ENCODE data around the gene SUPT3H. TPM values are rescaled to one million over a fixed set of nuclear protein-coding genes. Genes with fewer than 3 reads are reported as not detected.

SUPT3H gene
- total RNA-seq, 1 experiment from 2014 or later = 12.7 TPM

GRCh38 chr6:45209762-45210161, 168.0 kb downstream of the SUPT3H start:
- no peak for DNase-seq (ENCODE audit: unreplicated experiment)
- CTCF ChIA-PET = no interaction called here
- POLR2A ChIA-PET = no interaction called here
- no peaks in the 10 kb centered on the region for H3K4me1 Mint-ChIP-seq (ENCODE audit: insufficient read depth, unreplicated experiment)
- H3K9me3 Mint-ChIP-seq (ENCODE audit: unreplicated experiment) = no peaks in the 10 kb centered on the region
- H3K27ac Mint-ChIP-seq (ENCODE audit: low read depth, unreplicated experiment) = no peak overlapping the region
- no TSS peak for BruUV-seq (replicated peaks)
- no peak overlapping the region for H3K4me3 Mint-ChIP-seq (ENCODE audit: unreplicated experiment)
- TF ChIP-seq, protein P1, sequence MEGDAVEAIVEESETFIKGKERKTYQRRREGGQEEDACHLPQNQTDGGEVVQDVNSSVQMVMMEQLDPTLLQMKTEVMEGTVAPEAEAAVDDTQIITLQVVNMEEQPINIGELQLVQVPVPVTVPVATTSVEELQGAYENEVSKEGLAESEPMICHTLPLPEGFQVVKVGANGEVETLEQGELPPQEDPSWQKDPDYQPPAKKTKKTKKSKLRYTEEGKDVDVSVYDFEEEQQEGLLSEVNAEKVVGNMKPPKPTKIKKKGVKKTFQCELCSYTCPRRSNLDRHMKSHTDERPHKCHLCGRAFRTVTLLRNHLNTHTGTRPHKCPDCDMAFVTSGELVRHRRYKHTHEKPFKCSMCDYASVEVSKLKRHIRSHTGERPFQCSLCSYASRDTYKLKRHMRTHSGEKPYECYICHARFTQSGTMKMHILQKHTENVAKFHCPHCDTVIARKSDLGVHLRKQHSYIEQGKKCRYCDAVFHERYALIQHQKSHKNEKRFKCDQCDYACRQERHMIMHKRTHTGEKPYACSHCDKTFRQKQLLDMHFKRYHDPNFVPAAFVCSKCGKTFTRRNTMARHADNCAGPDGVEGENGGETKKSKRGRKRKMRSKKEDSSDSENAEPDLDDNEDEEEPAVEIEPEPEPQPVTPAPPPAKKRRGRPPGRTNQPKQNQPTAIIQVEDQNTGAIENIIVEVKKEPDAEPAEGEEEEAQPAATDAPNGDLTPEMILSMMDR (IDR thresholded peaks at IDR 0.05; ENCODE audit: unreplicated experiment) = no peak
- no peaks in the 10 kb centered on the region for H3K27me3 Mint-ChIP-seq (ENCODE audit: insufficient read depth, unreplicated experiment)
- intact Hi-C loops (cut with micrococcal nuclease) = no loop called here
- H3K36me3 Mint-ChIP-seq (ENCODE audit: insufficient read depth, unreplicated experiment) = no peaks in the 10 kb centered on the region

- intact Hi-C loops (cut with micrococcal nuclease) = no loop called here
- ChIA-PET POLR2A (interaction anchor here (0.6 kb wide), 1 partner anchor 32 kb away, joined by 3 read pairs; no protein-coding TSS in a partner anchor), CTCF (no interaction called here)
- H3K27ac Mint-ChIP-seq (ENCODE audit: low read depth, unreplicated experiment) = no peak overlapping the region
- DNase-seq (ENCODE audit: unreplicated experiment) = no peak
- no peak overlapping the region for H3K4me3 Mint-ChIP-seq (ENCODE audit: unreplicated experiment)
- no peaks in the 10 kb centered on the region for H3K36me3 Mint-ChIP-seq (ENCODE audit: insufficient read depth, unreplicated experiment)
- TF ChIP-seq, protein P1 (IDR thresholded peaks at IDR 0.05; ENCODE audit: unreplicated experiment) = no peak
- no peaks in the 10 kb centered on the region for H3K27me3 Mint-ChIP-seq (ENCODE audit: insufficient read depth, unreplicated experiment)
- no peaks in the 10 kb centered on the region for H3K4me1 Mint-ChIP-seq (ENCODE audit: insufficient read depth, unreplicated experiment)
- no TSS peak for BruUV-seq (replicated peaks)
- H3K9me3 Mint-ChIP-seq (ENCODE audit: unreplicated experiment) = no peaks in the 10 kb centered on the region
These were observed 170.8 kb downstream of the SUPT3H start for GRCh38 chr6:45206793-45207492.

GRCh38 chr6:45201484-45201883, 176.2 kb downstream of the SUPT3H start:
- Mint-ChIP-seq H3K9me3 (ENCODE audit: unreplicated experiment) (no peaks in the 10 kb centered on the region), H3K36me3 (ENCODE audit: insufficient read depth, unreplicated experiment) (no peaks in the 10 kb centered on the region)

DNA sequence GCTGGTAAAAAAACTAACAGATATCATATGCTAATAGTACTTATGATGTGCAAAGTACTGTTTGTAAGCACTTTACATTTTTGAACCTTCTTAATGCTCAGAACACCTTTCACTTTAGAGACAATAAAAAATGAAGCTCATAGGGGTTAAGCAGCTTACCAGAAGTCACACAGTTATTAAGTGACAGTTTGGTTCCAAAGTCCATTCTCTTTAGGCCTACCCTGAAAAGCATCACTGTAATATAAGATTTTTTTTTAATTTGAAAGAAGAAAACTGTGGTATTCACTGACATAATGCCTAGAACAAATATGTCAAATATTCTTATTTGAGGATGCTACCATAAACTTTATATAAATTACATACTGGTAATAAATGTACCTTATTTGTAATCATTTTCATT, 177.2 kb downstream of the SUPT3H start:
- no peak for DNase-seq (ENCODE audit: unreplicated experiment)
- no peaks in the 10 kb centered on the region for H3K4me1 Mint-ChIP-seq (ENCODE audit: insufficient read depth, unreplicated experiment)
- H3K27ac Mint-ChIP-seq (ENCODE audit: low read depth, unreplicated experiment) = no peak overlapping the region
- H3K36me3 Mint-ChIP-seq (ENCODE audit: insufficient read depth, unreplicated experiment) = no peaks in the 10 kb centered on the region
- TF ChIP-seq, protein P1 (IDR thresholded peaks at IDR 0.05; ENCODE audit: unreplicated experiment) = no peak
- H3K9me3 Mint-ChIP-seq (ENCODE audit: unreplicated experiment) = no peaks in the 10 kb centered on the region
- ChIA-PET CTCF (no interaction called here), POLR2A (no interaction called here)
- no TSS peak for BruUV-seq (replicated peaks)
- H3K27me3 Mint-ChIP-seq (ENCODE audit: insufficient read depth, unreplicated experiment) = no peaks in the 10 kb centered on the region
- no peak overlapping the region for H3K4me3 Mint-ChIP-seq (ENCODE audit: unreplicated experiment)
- intact Hi-C loops (cut with micrococcal nuclease) = no loop called here

More at GRCh38 chr6:45201484-45201883, 176.2 kb downstream of the SUPT3H start:
- intact Hi-C loops (cut with micrococcal nuclease) = no loop called here
- Mint-ChIP-seq H3K27ac (ENCODE audit: low read depth, unreplicated experiment) (no peak overlapping the region), H3K27me3 (ENCODE audit: insufficient read depth, unreplicated experiment) (no peaks in the 10 kb centered on the region), H3K4me1 (ENCODE audit: insufficient read depth, unreplicated experiment) (no peaks in the 10 kb centered on the region), H3K4me3 (ENCODE audit: unreplicated experiment) (no peak overlapping the region)
- TF ChIP-seq, protein P1 (IDR thresholded peaks at IDR 0.05; ENCODE audit: unreplicated experiment) = no peak
- POLR2A ChIA-PET = interaction anchor here (0.6 kb wide), 1 partner anchor 220 kb away, joined by 3 read pairs; no protein-coding TSS in a partner anchor
- DNase-seq (ENCODE audit: unreplicated experiment) = no peak
- CTCF ChIA-PET = no interaction called here
- BruUV-seq (replicated peaks) = no TSS peak

Measured in MCF 10A (cell line).